H1 (cell line): ENCODE data around the gene PAX5. TPM values are rescaled to one million over a fixed set of nuclear protein-coding genes. Genes with fewer than 3 reads are reported as not detected.

Source experiments
- CTCF ChIA-PET: fragments of 300-600 bp; sonication (Branson Sonifier 250); formaldehyde crosslinking; loops from one replicate; lab custom pipeline; 2021; ENCODE audit not compliant: partially characterized antibody; lab: Charles Lee
- POLR2A ChIA-PET: fragments of 300-600 bp; sonication (Branson Sonifier 250); formaldehyde crosslinking; loops from one replicate; lab custom pipeline; 2021; ENCODE audit warnings: inconsistent platforms; ENCODE audit not compliant: partially characterized antibody; lab: Charles Lee
- DNase-seq, 2 experiments: peaks; one replicate each; pipeline versions ENCODE4 v3.0.0 to v3.0.0-alpha.2; 2010 to 2022; ENCODE audit warnings: low spot score in 2 of 2, low read depth in 1 of 2, mixed read lengths in 1 of 2
- FAIRE-seq: peaks from 2 replicates; lab custom pipeline; 2011; peaks lifted over from hg19 to GRCh38; lab: Jason Lieb, UNC
- H2AFZ ChIP-seq: 2 replicates; pipeline ENCODE4 v1.8.1; 2012; ENCODE audit warnings: low read length, inconsistent platforms
- H2AK5ac ChIP-seq: 2 replicates; pipeline ENCODE4 v1.6.1; 2013; ENCODE audit warnings: low read depth, low read length
- H2BK120ac ChIP-seq: replicated peaks from 2 replicates; pipeline ENCODE3; 2013; ENCODE audit warnings: low read depth, low read length, inconsistent platforms
- H2BK12ac ChIP-seq: 2 replicates; pipeline ENCODE4 v1.6.1; 2013; ENCODE audit warnings: low read depth, low read length
- H2BK15ac ChIP-seq: 2 replicates; pipeline ENCODE4 v1.6.1; 2013; ENCODE audit warnings: low read length
- H2BK20ac ChIP-seq: 2 replicates; pipeline ENCODE4 v1.6.1; 2013; ENCODE audit warnings: low read length
- H2BK5ac ChIP-seq: 2 replicates; pipeline ENCODE4 v1.6.1; 2013; ENCODE audit warnings: low read depth, low read length
- H3K14ac ChIP-seq: 2 replicates; pipeline ENCODE4 v1.6.1; 2013; ENCODE audit warnings: inconsistent platforms; ENCODE audit not compliant: insufficient read length
- H3K18ac ChIP-seq: 2 replicates; pipeline ENCODE4 v1.6.1; 2013; ENCODE audit warnings: low read length; ENCODE audit errors: extremely low read depth
- H3K23ac ChIP-seq: 2 replicates; pipeline ENCODE4 v1.6.1; 2013; ENCODE audit warnings: inconsistent platforms; ENCODE audit not compliant: insufficient read length
- H3K23me2 ChIP-seq: 2 replicates; pipeline ENCODE4 v1.6.1; 2013; ENCODE audit warnings: low read depth, low read length
- H3K27ac ChIP-seq: 2 replicates; pipeline ENCODE4 v1.6.1; 2011; ENCODE audit warnings: low read depth, low read length, inconsistent platforms
- H3K27me3 ChIP-seq, 4 experiments: replicated peaks in 1 of 4; 1 replicate in 1 of 4; 2 replicates in 3 of 4; pipeline versions ENCODE4 v1.6.1 to v1.8.1; 2011 to 2013; ENCODE audit warnings: low read length in 3 of 4, mild to moderate bottlenecking in 3 of 4, inconsistent platforms in 2 of 4, mixed read lengths in 2 of 4, moderate library complexity in 1 of 4; ENCODE audit not compliant: control insufficient read depth in 3 of 4, insufficient read depth in 3 of 4; ENCODE audit errors: extremely low read depth in 1 of 4
- H3K36me3 ChIP-seq, 4 experiments: 2 replicates each; pipeline versions ENCODE4 v1.6.1 to v1.8.1; 2011 to 2013; ENCODE audit warnings: mild to moderate bottlenecking in 4 of 4, low read length in 3 of 4, moderate library complexity in 2 of 4, control low read depth in 1 of 4, inconsistent platforms in 1 of 4; ENCODE audit not compliant: insufficient read depth in 4 of 4, control insufficient read depth in 2 of 4
- H3K4ac ChIP-seq: replicated peaks from 2 replicates; pipeline ENCODE3; 2013; ENCODE audit warnings: low read length, low read depth, mixed read lengths, inconsistent platforms; ENCODE audit not compliant: insufficient read length
- H3K4me1 ChIP-seq, 4 experiments: replicated peaks in 1 of 4; 1 replicate in 1 of 4; 2 replicates in 3 of 4; pipeline versions ENCODE4 v1.6.1 to v1.8.1; 2011 to 2013; ENCODE audit warnings: low read length in 3 of 4, inconsistent platforms in 2 of 4, mixed read lengths in 1 of 4; ENCODE audit not compliant: insufficient read depth in 4 of 4, control insufficient read depth in 3 of 4
- H3K4me2 ChIP-seq, 2 experiments: 2 replicates each; pipeline versions ENCODE4 v1.6.1 to v1.8.1; 2011 to 2013; ENCODE audit warnings: low read depth in 2 of 2, low read length in 2 of 2, control low read depth in 1 of 2, inconsistent platforms in 1 of 2, mild to moderate bottlenecking in 1 of 2; ENCODE audit not compliant: insufficient read depth in 1 of 2
- H3K4me3 ChIP-seq, 4 experiments: fragments of 200-600, 300-600 bp in 1 of 4; sonication (generic), shearing (Covaris generic), sonication (Bioruptor Twin) in 1 of 4; 2 replicates each; pipeline versions ENCODE4 v1.5.1 to v1.8.1; 2011 to 2016; ENCODE audit warnings: low read length in 4 of 4, low read depth in 3 of 4, control low read depth in 2 of 4, inconsistent platforms in 2 of 4, mild to moderate bottlenecking in 2 of 4, mixed read lengths in 1 of 4, moderate library complexity in 1 of 4; ENCODE audit not compliant: insufficient read depth in 2 of 4; ENCODE audit errors: extremely low read depth in 1 of 4
- H3K56ac ChIP-seq: replicated peaks from 2 replicates; pipeline ENCODE3; 2013; ENCODE audit warnings: low read depth, mild to moderate bottlenecking, mixed read lengths, low read length, inconsistent platforms; ENCODE audit not compliant: insufficient read length
- H3K79me1 ChIP-seq: 2 replicates; pipeline ENCODE4 v1.6.1; 2013; ENCODE audit warnings: low read depth, low read length, control low read depth
- H3K79me2 ChIP-seq, 2 experiments: 2 replicates each; pipeline versions ENCODE4 v1.6.1 to v1.8.1; 2012 to 2013; ENCODE audit warnings: low read length in 2 of 2, mild to moderate bottlenecking in 2 of 2, inconsistent platforms in 1 of 2; ENCODE audit not compliant: insufficient read depth in 2 of 2, control insufficient read depth in 1 of 2
- H3K9ac ChIP-seq, 4 experiments: replicated peaks in 1 of 4; 1 replicate in 1 of 4; 2 replicates in 3 of 4; pipeline versions ENCODE4 v1.6.1 to v1.8.1; 2011 to 2013; ENCODE audit warnings: low read depth in 3 of 4, low read length in 3 of 4, control low read depth in 2 of 4, mild to moderate bottlenecking in 2 of 4, moderate library complexity in 2 of 4, inconsistent platforms in 1 of 4; ENCODE audit errors: extremely low read depth in 1 of 4
- H3K9me3 ChIP-seq, 2 experiments: 2 replicates each; pipeline versions ENCODE4 v1.6.1 to v1.8.1; 2012 to 2013; ENCODE audit warnings: mild to moderate bottlenecking in 2 of 2, moderate library complexity in 2 of 2, control low read depth in 1 of 2, inconsistent platforms in 1 of 2, low read depth in 1 of 2, low read length in 1 of 2, mixed read lengths in 1 of 2; ENCODE audit not compliant: insufficient read depth in 2 of 2
- H4K20me1 ChIP-seq, 2 experiments: replicated peaks in 1 of 2; 2 replicates each; pipeline versions ENCODE3 to v1.8.1; 2011 to 2013; ENCODE audit warnings: inconsistent platforms in 2 of 2, low read length in 2 of 2, mild to moderate bottlenecking in 1 of 2; ENCODE audit not compliant: insufficient read depth in 2 of 2, control insufficient read depth in 1 of 2
- H4K5ac ChIP-seq: 2 replicates; pipeline ENCODE4 v1.6.1; 2013; ENCODE audit warnings: low read length, low read depth, mixed read lengths, inconsistent platforms; ENCODE audit not compliant: insufficient read length
- H4K8ac ChIP-seq: 2 replicates; pipeline ENCODE4 v1.8.0; 2013; ENCODE audit warnings: mild to moderate bottlenecking, moderate library complexity, low read length, inconsistent platforms; ENCODE audit not compliant: insufficient read depth; ENCODE audit errors: extremely low read depth
- H4K91ac ChIP-seq: replicated peaks from 2 replicates; pipeline ENCODE3; 2013; ENCODE audit warnings: low read length, mixed read lengths, inconsistent platforms; ENCODE audit not compliant: insufficient read length
- BCL11A ChIP-seq, 2 experiments: IDR thresholded peaks; one replicate each; pipeline ENCODE4 v1.6.1; 2011; ENCODE audit warnings: low read depth in 2 of 2, low read length in 2 of 2, mild to moderate bottlenecking in 2 of 2
- CHD1 ChIP-seq: IDR thresholded peaks from 2 replicates; pipeline ENCODE4 v1.6.1; 2012; ENCODE audit warnings: low read depth, low read length, improper control_type of control experiment
- CHD2 ChIP-seq: IDR thresholded peaks from 2 replicates; pipeline ENCODE4 v1.6.1; 2012; ENCODE audit warnings: low read length, improper control_type of control experiment
- EGR1 ChIP-seq: IDR thresholded peaks from 2 replicates; pipeline ENCODE4 v1.6.1; 2011; ENCODE audit warnings: low read depth, low read length, borderline replicate concordance
- FOSL1 ChIP-seq: IDR thresholded peaks from 2 replicates; pipeline ENCODE4 v1.6.1; 2011; ENCODE audit warnings: mild to moderate bottlenecking, low read depth, low read length, moderate library complexity; ENCODE audit not compliant: insufficient read depth
- HDAC6 ChIP-seq: IDR thresholded peaks from one replicate; pipeline ENCODE4 v1.7.1; 2012; ENCODE audit warnings: low read depth, mild to moderate bottlenecking, inconsistent platforms, low read length, moderate library complexity
- MAFK ChIP-seq: IDR thresholded peaks from 2 replicates; pipeline ENCODE4 v1.6.1; 2012; ENCODE audit warnings: low read depth, mild to moderate bottlenecking, improper control_type of control experiment, low read length
- PHF8 ChIP-seq: fragments of 200-600 bp; sonication (generic); conservative IDR thresholded peaks from 2 replicates; pipeline ENCODE4 v1.7.1; 2012; ENCODE audit warnings: low read depth, mild to moderate bottlenecking, inconsistent platforms, low read length, moderate library complexity
- POLR2A ChIP-seq, 2 experiments: IDR thresholded peaks; 1 replicate in 1 of 2; 2 replicates in 1 of 2; pipeline ENCODE4 v1.6.1; 2011; ENCODE audit warnings: low read depth in 2 of 2, low read length in 2 of 2, mild to moderate bottlenecking in 2 of 2; ENCODE audit errors: control extremely low read depth in 1 of 2
- POLR2AphosphoS5 ChIP-seq: IDR thresholded peaks from 2 replicates; pipeline ENCODE4 v1.6.1; 2011; ENCODE audit warnings: low read depth, low read length
- RXRA ChIP-seq: IDR thresholded peaks from 2 replicates; pipeline ENCODE4 v1.6.1; 2011; ENCODE audit warnings: low read depth, mild to moderate bottlenecking, low read length, moderate library complexity; ENCODE audit not compliant: insufficient read depth
- SIN3A ChIP-seq, 2 experiments: IDR thresholded peaks in 1 of 2; conservative IDR thresholded peaks in 1 of 2; 2 replicates each; pipeline ENCODE4 v1.6.1; 2011 to 2012; ENCODE audit warnings: low read length in 2 of 2, improper control_type of control experiment in 1 of 2, low read depth in 1 of 2, mild to moderate bottlenecking in 1 of 2
- USF2 ChIP-seq: IDR thresholded peaks from 2 replicates; pipeline ENCODE4 v1.6.1; 2011; ENCODE audit warnings: low read length, improper control_type of control experiment
- ZNF274 ChIP-seq: IDR thresholded peaks from 2 replicates; pipeline ENCODE4 v1.7.0; 2012; ENCODE audit warnings: low read length, borderline replicate concordance; ENCODE audit errors: extremely low read depth
- WGBS, 2 experiments: shearing (Covaris generic) in 1 of 2; methylation state at CpG; one replicate each; pipeline versions ENCODE4 v1.1.6 to v1.1.7; 2013 to 2015; ENCODE audit warnings: low lambda C conversion rate in 2 of 2, mixed read lengths in 2 of 2, inconsistent platforms in 1 of 2, low coverage in 1 of 2, missing lambda C conversion rate in 1 of 2; ENCODE audit not compliant: insufficient replicate concordance in 2 of 2, insufficient coverage in 1 of 2, insufficient read length in 1 of 2; ENCODE audit errors: extremely low coverage in 1 of 2, missing lambda C conversion rate in 1 of 2; 5-methylcytosine and 5-hydroxymethylcytosine counted together
- polyA plus RNA-seq, 7 experiments: library from polyadenylated mRNA; depleted of rRNA in 3 of 7; stranded (reverse) in 5 of 7; unstranded in 2 of 7; fragments of >200 nt in 5 of 7; fragments of 200-250 nt in 2 of 7; gene quantifications; 1 replicate in 5 of 7; 2 replicates in 1 of 7; 4 replicates in 1 of 7; pipeline versions ENCODE4 v1.2.1 to v1.2.3, GENCODE V29; 2011 to 2013; ENCODE audit warnings: missing spikeins in 2 of 7, mixed read lengths in 2 of 7
- total RNA-seq: library from RNA; stranded (reverse); fragmentation: NEBNext Ultra II Directional; extraction: Animal tissue kit (Norgen Biotek cat#: 25700); gene quantifications from 2 replicates; pipeline ENCODE4 v1.2.1, GENCODE V29; 2021

PAX5 gene
- total and polyA plus RNA-seq, 2 of the 8 experiments (the other 6 are each of a cell fraction or from before 2014, with no cell fraction given), result 0.29 to 0.43 TPM

- 85% methylated on average over 8 of the region's 9 CpGs; no CpG with 5 or more reads in 1 of the 2 experiments for WGBS, 2 experiments
- Histone ChIP-seq H3K4me3 (no peak overlapping the region), H4K20me1 (no peaks in the 10 kb centered on the region), H3K23me2 (no peaks in the 10 kb centered on the region; the same call in 1 of the 2 replicates), H3K4me2 (no peak overlapping the region), H3K27me3 (no peaks in the 10 kb centered on the region), H2BK12ac (no peak overlapping the region), H3K36me3 (no peaks in the 10 kb centered on the region), H2BK15ac (no peak overlapping the region), H2AFZ (no peak overlapping the region), H3K14ac (no peak overlapping the region), H4K91ac (no peak overlapping the region), H2BK5ac (no peak overlapping the region), H3K4ac (no peak overlapping the region), H3K9me3 (no peaks in the 10 kb centered on the region), H2AK5ac (no peak overlapping the region), H3K23ac (no peak overlapping the region), H2BK120ac (no peak overlapping the region), H2BK20ac (no peak overlapping the region), H3K79me1 (no peaks in the 10 kb centered on the region), H3K18ac (no peak overlapping the region), H3K9ac (no peak overlapping the region), H4K8ac (no peak overlapping the region), H3K27ac (no peak overlapping the region), H3K4me1 (peaks cover 0 to 12% (median under 1%) of the 10 kb centered on the region in 4 experiments; a peak in 2 of 7 replicates), H4K5ac (no peak overlapping the region), H3K56ac (no peak overlapping the region), H3K79me2 (no peaks in the 10 kb centered on the region)
- FAIRE-seq (no peak), DNase-seq (no peak)
- POLR2A ChIA-PET, result interaction anchor here (0.8 kb wide), 1 partner anchor 8 kb away, joined by 3 read pairs; no protein-coding TSS in a partner anchor
- CTCF ChIA-PET, result interaction anchor here (0.9 to 1.8 kb wide), 7 partner anchors 13 to 43 kb away, joined by 3 to 9 read pairs (median 5); no protein-coding TSS in a partner anchor
- TF ChIP-seq SIN3A (conservative IDR thresholded peaks at IDR 0.05 in 1 of 2, IDR thresholded peaks at IDR 0.05 in 1 of 2; ENCODE audit: low read depth in 1 of 2, low read length in 2 of 2) (no peak), ZNF274 (no peak), POLR2AphosphoS5 (no peak), FOSL1 (no peak), CHD2 (no peak), HDAC6 (no peak), EGR1 (no peak), POLR2A (IDR thresholded peaks at IDR 0.05; ENCODE audit: control extremely low read depth in 1 of 2, low read depth in 2 of 2, low read length in 2 of 2) (no peak), USF2 (no peak), CHD1 (no peak), RXRA (no peak), PHF8 (no peak), MAFK (no peak), BCL11A (IDR thresholded peaks at IDR 0.05; ENCODE audit: low read depth in 2 of 2, low read length in 2 of 2) (no peak)
Measured at GRCh38 chr9:36834736-36835135, 199.3 kb downstream of the PAX5 start.
